Measurements from ENCODE around the gene RAB44.

GRCh38 chr6:36698196-36698595, 570 bp downstream of the RAB44 start:
- no peak for TF ChIP-seq NFXL1 (CRISPR knock-in tag; IDR thresholded peaks at IDR 0.05)
- TF ChIP-seq ZNF436 (CRISPR knock-in tag; IDR thresholded peaks at IDR 0.05), result no peak
- TF ChIP-seq NR0B1 (IDR thresholded peaks at IDR 0.05; ENCODE audit: partially characterized antibody), result no peak
- TF ChIP-seq TFE3 (CRISPR knock-in tag; IDR thresholded peaks at IDR 0.05), result no peak
- no peak for TF ChIP-seq ZBTB26 (CRISPR knock-in tag; IDR thresholded peaks at IDR 0.05)
- TF ChIP-seq, protein P1, sequence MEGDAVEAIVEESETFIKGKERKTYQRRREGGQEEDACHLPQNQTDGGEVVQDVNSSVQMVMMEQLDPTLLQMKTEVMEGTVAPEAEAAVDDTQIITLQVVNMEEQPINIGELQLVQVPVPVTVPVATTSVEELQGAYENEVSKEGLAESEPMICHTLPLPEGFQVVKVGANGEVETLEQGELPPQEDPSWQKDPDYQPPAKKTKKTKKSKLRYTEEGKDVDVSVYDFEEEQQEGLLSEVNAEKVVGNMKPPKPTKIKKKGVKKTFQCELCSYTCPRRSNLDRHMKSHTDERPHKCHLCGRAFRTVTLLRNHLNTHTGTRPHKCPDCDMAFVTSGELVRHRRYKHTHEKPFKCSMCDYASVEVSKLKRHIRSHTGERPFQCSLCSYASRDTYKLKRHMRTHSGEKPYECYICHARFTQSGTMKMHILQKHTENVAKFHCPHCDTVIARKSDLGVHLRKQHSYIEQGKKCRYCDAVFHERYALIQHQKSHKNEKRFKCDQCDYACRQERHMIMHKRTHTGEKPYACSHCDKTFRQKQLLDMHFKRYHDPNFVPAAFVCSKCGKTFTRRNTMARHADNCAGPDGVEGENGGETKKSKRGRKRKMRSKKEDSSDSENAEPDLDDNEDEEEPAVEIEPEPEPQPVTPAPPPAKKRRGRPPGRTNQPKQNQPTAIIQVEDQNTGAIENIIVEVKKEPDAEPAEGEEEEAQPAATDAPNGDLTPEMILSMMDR (IDR thresholded peaks at IDR 0.05 in 2 of 3, conservative IDR thresholded peaks at IDR 0.05 in 1 of 3; ENCODE audit: insufficient read depth in 2 of 3, low read depth in 1 of 3, low read length in 3 of 3), result no peak
- TF ChIP-seq, protein P2, sequence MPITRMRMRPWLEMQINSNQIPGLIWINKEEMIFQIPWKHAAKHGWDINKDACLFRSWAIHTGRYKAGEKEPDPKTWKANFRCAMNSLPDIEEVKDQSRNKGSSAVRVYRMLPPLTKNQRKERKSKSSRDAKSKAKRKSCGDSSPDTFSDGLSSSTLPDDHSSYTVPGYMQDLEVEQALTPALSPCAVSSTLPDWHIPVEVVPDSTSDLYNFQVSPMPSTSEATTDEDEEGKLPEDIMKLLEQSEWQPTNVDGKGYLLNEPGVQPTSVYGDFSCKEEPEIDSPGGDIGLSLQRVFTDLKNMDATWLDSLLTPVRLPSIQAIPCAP (CRISPR knock-in tag; IDR thresholded peaks at IDR 0.05; ENCODE audit: borderline replicate concordance), result no peak
- TF ChIP-seq ATF3 (IDR thresholded peaks at IDR 0.05), result no peak
- TF ChIP-seq ATF3 (CRISPR knock-in tag; conservative IDR thresholded peaks at IDR 0.05), result no peak
- TF ChIP-seq JUND (IDR thresholded peaks at IDR 0.05; ENCODE audit: borderline replicate concordance, low read depth, low read length), result no peak
- no peak for TF ChIP-seq JUND (tag; IDR thresholded peaks at IDR 0.05; ENCODE audit: borderline replicate concordance, low read depth, low read length)
- no peak for TF ChIP-seq ZFP1 (CRISPR knock-in tag; IDR thresholded peaks at IDR 0.05)
- no peak for TF ChIP-seq HES1 (IDR thresholded peaks at IDR 0.05; ENCODE audit: low read depth)
- no peak for TF ChIP-seq ZNF146 (CRISPR knock-in tag; IDR thresholded peaks at IDR 0.05; ENCODE audit: unreplicated experiment)

Measured in K562 (cell line).